OCI-LY7 (cell line): Measurements from ENCODE around the gene CEBPG.

Experiments
- CTCF ChIP-seq: fragments of 200-600 bp; sonication (generic); conservative IDR thresholded peaks from 2 replicates; pipeline ENCODE4 v1.5.1; 2014; ENCODE audit warnings: mild to moderate bottlenecking, antibody characterized with exemption, low read length, moderate library complexity, mixed read lengths
- EZH2phosphoT487 ChIP-seq: fragments of 200-600 bp; sonication (generic); IDR thresholded peaks from 2 replicates; pipeline ENCODE4 v1.6.1; 2018; ENCODE audit warnings: low read depth, borderline replicate concordance, mild to moderate bottlenecking, mixed run types, antibody characterized with exemption, low read length, moderate library complexity, mixed read lengths

DNA sequence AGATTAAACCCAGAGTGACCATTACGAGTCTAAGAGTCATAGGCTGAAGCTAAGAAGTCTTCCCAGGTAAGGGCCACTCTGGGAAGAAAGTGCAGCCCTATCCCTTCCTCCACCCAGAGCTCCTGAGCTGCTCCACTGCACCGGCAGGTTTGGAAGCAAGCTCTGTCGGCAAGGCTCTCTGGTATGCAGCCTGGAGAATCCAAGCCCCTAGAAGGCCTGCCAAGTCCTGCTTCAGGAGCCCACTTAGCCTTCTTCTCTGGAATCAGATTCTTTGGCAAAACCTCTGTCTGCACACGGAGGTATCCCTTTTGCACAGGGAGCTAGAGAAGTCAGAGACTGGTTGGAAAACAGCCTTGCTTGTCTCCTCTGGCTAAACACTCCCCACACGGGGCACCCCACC lies 58.5 kb downstream of the CEBPG start:
- TF ChIP-seq CTCF: no peak
- TF ChIP-seq EZH2phosphoT487: no peak
